Body of pancreas (tissue), 4 donors: ENCODE data around the gene B3GALNT2. TPM values are rescaled to one million over a fixed set of nuclear protein-coding genes. Genes with fewer than 3 reads are reported as not detected.

Source experiments
- ATAC-seq: fragments of 150-250 bp; one replicate; pipeline ENCODE4 v1.9.1; 2016
- DNase-seq, 4 donors: peaks; one replicate each; pipeline ENCODE4 v3.0.0-alpha.2; 2019
- H3K27ac ChIP-seq, 4 donors: fragments of 200-600 bp; sonication (generic); 1 replicate in 3 of 4; 2 replicates in 1 of 4; pipeline versions ENCODE4 v1.5.1 to v1.6.1; 2016 to 2019; ENCODE audit warnings: mild to moderate bottlenecking in 1 of 4, mixed read lengths in 1 of 4, moderate library complexity in 1 of 4
- H3K27me3 ChIP-seq, 2 donors: fragments of 200-600 bp; sonication (generic); one replicate each; pipeline ENCODE4 v1.6.0; 2016; ENCODE audit warnings: mild to moderate bottlenecking in 1 of 2
- H3K36me3 ChIP-seq, 2 donors: fragments of 200-600 bp; sonication (generic); replicated peaks in 1 of 2; 2 replicates each; pipeline ENCODE4 v1.5.1; 2016; ENCODE audit warnings: low read depth in 2 of 2; ENCODE audit not compliant: insufficient read depth in 1 of 2
- H3K4me1 ChIP-seq: fragments of 200-600 bp; sonication (generic); one replicate; pipeline ENCODE4 v1.6.0; 2016
- H3K4me3 ChIP-seq, 2 donors: fragments of 200-600 bp; sonication (generic); 1 replicate in 1 of 2; 2 replicates in 1 of 2; pipeline ENCODE4 v1.5.1; 2016 to 2019
- H3K9me3 ChIP-seq, 3 donors: fragments of 200-600 bp; sonication (generic); 1 replicate in 2 of 3; 2 replicates in 1 of 3; pipeline ENCODE4 v1.5.1; 2016
- CTCF ChIP-seq, 7 experiments: fragments of 450-650 bp in 4 of 7; fragments of 200-600 bp in 3 of 7; sonication (generic) in 3 of 7; IDR thresholded peaks; one replicate each; pipeline ENCODE4 v1.5.1; 2016 to 2019; ENCODE audit warnings: antibody characterized with exemption in 7 of 7
- POLR2A ChIP-seq, 3 donors: fragments of 450-650 bp; IDR thresholded peaks; one replicate each; pipeline ENCODE4 v1.6.1; 2016; ENCODE audit warnings: antibody characterized with exemption in 3 of 3, mild to moderate bottlenecking in 2 of 3
- WGBS, 2 donors: methylation state at CpG; one replicate each; pipeline ENCODE4 v1.1.5; 2017; 5-methylcytosine and 5-hydroxymethylcytosine counted together
- intact Hi-C: fragments of 100-400 bp; cut with DNase I; formaldehyde crosslinking; loops from one replicate; pipeline ENCODE4 v1.15.1; 2023
- total RNA-seq, 2 donors: library from RNA; depleted of rRNA; stranded (reverse); fragments of >200 nt; gene quantifications; one replicate each; pipeline ENCODE4 v1.1.0, GENCODE V29; 2016

The B3GALNT2 gene
- total RNA-seq, 2 donors from 2014 or later: 33.6 to 52.9 TPM

DNA sequence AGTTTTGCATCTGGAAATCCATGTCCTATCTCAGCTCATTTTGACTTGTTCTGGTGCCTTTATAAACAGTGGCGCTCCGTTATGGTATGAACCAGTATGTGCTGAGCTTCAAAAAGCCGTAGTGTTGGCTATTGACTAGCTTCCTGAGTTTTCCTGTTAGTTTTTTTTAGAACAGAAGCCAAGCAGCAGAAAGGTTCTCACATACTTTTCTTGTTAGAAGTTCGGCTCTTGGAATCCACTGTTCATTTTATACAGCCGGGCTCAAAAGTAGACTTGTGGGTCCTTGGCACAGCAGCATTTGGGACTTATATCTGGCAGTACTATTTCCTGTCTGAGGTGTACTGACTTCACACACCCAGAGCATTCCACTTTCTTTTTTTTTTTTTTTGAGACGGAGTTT lies 73.3 kb downstream of the B3GALNT2 start:
- no peak for ATAC-seq
- no peak overlapping the region for H3K4me3 ChIP-seq

GRCh38 chr1:235429143-235429542 lies 75.1 kb downstream of the B3GALNT2 start:
- intact Hi-C loops: no loop called here
- no peak for TF ChIP-seq CTCF (IDR thresholded peaks at IDR 0.05)
- TF ChIP-seq POLR2A (IDR thresholded peaks at IDR 0.05): no peak
- no peaks in the 10 kb centered on the region for H3K27me3 ChIP-seq
- H3K4me1 ChIP-seq: no peaks in the 10 kb centered on the region
- DNase-seq: no peak
- WGBS, 2 donors: 79% methylated on average over 5 of the region's 5 CpGs
- H3K9me3 ChIP-seq: no peaks in the 10 kb centered on the region
- no peak overlapping the region for H3K27ac ChIP-seq
- no peak for ATAC-seq
- H3K4me3 ChIP-seq: no peak overlapping the region
- peaks cover 0 to 5% of the 10 kb centered on the region in 2 donors for H3K36me3 ChIP-seq

More for the DNA sequence above, 73.3 kb downstream of the B3GALNT2 start:
- Histone ChIP-seq H3K36me3 (peaks cover 0 to 5% of the 10 kb centered on the region in 2 donors), H3K9me3 (no peaks in the 10 kb centered on the region), H3K27ac (no peak overlapping the region), H3K4me1 (no peaks in the 10 kb centered on the region), H3K27me3 (no peaks in the 10 kb centered on the region)
- no peak for DNase-seq
- intact Hi-C loops: no loop called here
- no peak for TF ChIP-seq POLR2A (IDR thresholded peaks at IDR 0.05)
- TF ChIP-seq CTCF (IDR thresholded peaks at IDR 0.05): no peak
- WGBS, 2 donors: 82 to 96% methylated on average over 6 of the region's 6 CpGs

DNA sequence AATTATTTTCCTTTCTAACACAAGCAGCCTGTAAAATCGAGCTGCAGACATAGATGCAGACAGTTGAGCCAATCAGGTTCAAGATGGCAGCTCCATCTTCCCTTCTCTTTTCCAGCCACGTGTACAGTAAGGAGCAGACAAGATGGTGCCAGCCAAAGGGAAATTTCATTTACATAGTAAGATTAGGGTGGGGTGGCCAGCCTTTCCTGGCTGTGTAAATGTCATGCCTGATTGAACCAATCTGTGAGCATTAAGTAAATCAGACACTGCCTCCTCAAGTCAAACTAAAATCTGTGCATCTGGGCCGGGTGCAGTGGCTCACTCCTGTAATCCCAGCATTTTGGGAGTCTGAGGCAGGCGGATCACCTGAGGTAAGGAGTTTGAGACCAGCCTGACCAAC lies 76.8 kb downstream of the B3GALNT2 start:
- Histone ChIP-seq H3K4me1 (no peaks in the 10 kb centered on the region), H3K27me3 (no peaks in the 10 kb centered on the region), H3K36me3 (no peaks in the 10 kb centered on the region), H3K4me3 (no peak overlapping the region), H3K27ac (no peak overlapping the region), H3K9me3 (no peaks in the 10 kb centered on the region)
- TF ChIP-seq POLR2A (IDR thresholded peaks at IDR 0.05) (no peak), CTCF (IDR thresholded peaks at IDR 0.05) (no peak)
- ATAC-seq (no peak), DNase-seq (no peak)
- intact Hi-C loops: no loop called here
- WGBS, 2 donors: 76 to 78% methylated on average over 4 of the region's 4 CpGs

DNA sequence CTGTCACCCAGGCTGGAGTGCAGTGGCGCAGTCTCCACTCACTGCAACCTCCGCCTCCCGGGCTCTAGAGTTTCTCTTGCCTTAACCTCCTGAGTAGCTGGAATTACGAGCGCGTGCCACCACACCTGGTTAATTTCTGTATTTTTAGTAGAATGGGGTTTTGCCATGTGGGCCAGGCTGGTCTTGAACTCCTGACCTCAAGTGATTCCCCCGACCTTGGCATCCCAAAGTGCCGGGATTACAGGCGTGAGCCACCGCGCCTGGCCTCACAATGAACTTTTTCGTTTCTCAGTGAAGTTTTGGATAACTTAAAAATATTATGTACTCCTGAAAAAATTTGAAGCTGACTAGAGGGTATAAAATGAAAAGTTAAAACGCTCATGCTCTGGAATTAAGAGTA lies 77.6 kb downstream of the B3GALNT2 start:
- H3K9me3 ChIP-seq: no peaks in the 10 kb centered on the region
- H3K27me3 ChIP-seq: no peaks in the 10 kb centered on the region
- intact Hi-C loops: no loop called here
- H3K4me1 ChIP-seq: no peaks in the 10 kb centered on the region
- no peak overlapping the region for H3K27ac ChIP-seq
- WGBS, 2 donors: 88 to 93% methylated on average over 13 of the region's 13 CpGs
- no peaks in the 10 kb centered on the region for H3K36me3 ChIP-seq
- no peak for TF ChIP-seq CTCF (IDR thresholded peaks at IDR 0.05)
- TF ChIP-seq POLR2A (IDR thresholded peaks at IDR 0.05): no peak
- H3K4me3 ChIP-seq: no peak overlapping the region
- no peak for ATAC-seq
- no peak for DNase-seq

- Histone ChIP-seq H3K9me3 (no peaks in the 10 kb centered on the region), H3K4me1 (no peaks in the 10 kb centered on the region), H3K36me3 (no peaks in the 10 kb centered on the region), H3K4me3 (no peak overlapping the region), H3K27me3 (no peaks in the 10 kb centered on the region), H3K27ac (no peak overlapping the region)
- no peak for ATAC-seq
- 85 to 92% methylated on average over 4 of the region's 4 CpGs for WGBS, 2 donors
- DNase-seq: no peak
- intact Hi-C loops: no loop called here
- TF ChIP-seq POLR2A (IDR thresholded peaks at IDR 0.05) (no peak), CTCF (IDR thresholded peaks at IDR 0.05) (no peak)
These were observed 78.1 kb downstream of the B3GALNT2 start for GRCh38 chr1:235426143-235426542.
